Uterus (tissue), 4 donors: ENCODE results near the gene INSYN2B. TPM values are rescaled to one million over a fixed set of nuclear protein-coding genes. Genes with fewer than 3 reads are reported as not detected.

ENCODE experiments used
- DNase-seq, 2 donors: peaks; one replicate each; pipeline ENCODE4 v3.0.0-alpha.2; 2019 to 2020
- H3K27ac ChIP-seq, 2 donors: fragments of 200-600 bp; sonication (generic); 1 replicate in 1 of 2; 2 replicates in 1 of 2; pipeline ENCODE4 v1.5.1; 2016 to 2018
- H3K27me3 ChIP-seq, 2 donors: fragments of 200-600 bp; sonication (generic); one replicate each; pipeline ENCODE4 v1.5.1; 2018 to 2019; ENCODE audit warnings: control low read depth in 1 of 2
- H3K36me3 ChIP-seq, 2 donors: fragments of 200-600 bp; sonication (generic); one replicate each; pipeline ENCODE4 v1.5.1; 2019; ENCODE audit warnings: control low read depth in 1 of 2
- H3K4me1 ChIP-seq, 2 donors: fragments of 200-600 bp; sonication (generic); one replicate each; pipeline ENCODE4 v1.5.1; 2018 to 2019; ENCODE audit warnings: control low read depth in 1 of 2
- H3K4me3 ChIP-seq, 2 donors: fragments of 200-600 bp; sonication (generic); 1 replicate in 1 of 2; 2 replicates in 1 of 2; pipeline ENCODE4 v1.5.1; 2018 to 2019; ENCODE audit warnings: mild to moderate bottlenecking in 1 of 2
- H3K9me3 ChIP-seq, 2 donors: fragments of 200-600 bp; sonication (generic); one replicate each; pipeline ENCODE4 v1.5.1; 2019; ENCODE audit warnings: control low read depth in 1 of 2
- POLR2A ChIP-seq, 2 donors: fragments of 450-650 bp; IDR thresholded peaks; one replicate each; pipeline ENCODE4 v1.6.1; 2016; ENCODE audit warnings: antibody characterized with exemption in 2 of 2, mild to moderate bottlenecking in 1 of 2, moderate library complexity in 1 of 2
- intact Hi-C: fragments of 100-400 bp; cut with DNase I; formaldehyde crosslinking; loops from one replicate; pipeline ENCODE4 v1.15.1; 2023; ENCODE audit warnings: low total_unique reads
- total RNA-seq, 4 donors: library from RNA; depleted of rRNA in 3 of 4; stranded (reverse); fragments of >200 nt in 3 of 4; gene quantifications; one replicate each; pipeline versions ENCODE4 v1.1.0 to v1.2.4, GENCODE V29; 2014 to 2023
- TF ChIP-seq, protein P1 (sequence below), 4 experiments: fragments of 200-600 bp in 2 of 4; fragments of 450-650 bp in 2 of 4; sonication (generic) in 2 of 4; IDR thresholded peaks; one replicate each; pipeline ENCODE4 v1.5.1; 2016 to 2019; ENCODE audit warnings: antibody characterized with exemption in 4 of 4, mild to moderate bottlenecking in 2 of 4, moderate library complexity in 1 of 4
- donor health status: DM: yes; HTN: yes; CAD: no.

The INSYN2B gene
- total RNA-seq, 4 donors from 2014 or later: 0.34 to 2.4 TPM; not detected in 2

- Histone ChIP-seq H3K4me1 (no peaks in the 10 kb centered on the region), H3K27me3 (no peaks in the 10 kb centered on the region), H3K27ac (no peak overlapping the region), H3K4me3 (no peak overlapping the region), H3K36me3 (no peaks in the 10 kb centered on the region), H3K9me3 (no peaks in the 10 kb centered on the region)
- TF ChIP-seq, protein P1, sequence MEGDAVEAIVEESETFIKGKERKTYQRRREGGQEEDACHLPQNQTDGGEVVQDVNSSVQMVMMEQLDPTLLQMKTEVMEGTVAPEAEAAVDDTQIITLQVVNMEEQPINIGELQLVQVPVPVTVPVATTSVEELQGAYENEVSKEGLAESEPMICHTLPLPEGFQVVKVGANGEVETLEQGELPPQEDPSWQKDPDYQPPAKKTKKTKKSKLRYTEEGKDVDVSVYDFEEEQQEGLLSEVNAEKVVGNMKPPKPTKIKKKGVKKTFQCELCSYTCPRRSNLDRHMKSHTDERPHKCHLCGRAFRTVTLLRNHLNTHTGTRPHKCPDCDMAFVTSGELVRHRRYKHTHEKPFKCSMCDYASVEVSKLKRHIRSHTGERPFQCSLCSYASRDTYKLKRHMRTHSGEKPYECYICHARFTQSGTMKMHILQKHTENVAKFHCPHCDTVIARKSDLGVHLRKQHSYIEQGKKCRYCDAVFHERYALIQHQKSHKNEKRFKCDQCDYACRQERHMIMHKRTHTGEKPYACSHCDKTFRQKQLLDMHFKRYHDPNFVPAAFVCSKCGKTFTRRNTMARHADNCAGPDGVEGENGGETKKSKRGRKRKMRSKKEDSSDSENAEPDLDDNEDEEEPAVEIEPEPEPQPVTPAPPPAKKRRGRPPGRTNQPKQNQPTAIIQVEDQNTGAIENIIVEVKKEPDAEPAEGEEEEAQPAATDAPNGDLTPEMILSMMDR (IDR thresholded peaks at IDR 0.05): no peak
- no peak for TF ChIP-seq POLR2A (IDR thresholded peaks at IDR 0.05)
- DNase-seq: no peak
- intact Hi-C loops: no loop called here
Observed at GRCh38 chr5:169831331-169831730, 149.0 kb downstream of the INSYN2B start.

- intact Hi-C loops: no loop called here
- H3K4me1 ChIP-seq: no peaks in the 10 kb centered on the region
- no peak overlapping the region for H3K27ac ChIP-seq
- no peaks in the 10 kb centered on the region for H3K9me3 ChIP-seq
- H3K4me3 ChIP-seq: no peak overlapping the region
- DNase-seq: no peak
- H3K27me3 ChIP-seq: no peaks in the 10 kb centered on the region
- no peaks in the 10 kb centered on the region for H3K36me3 ChIP-seq
- TF ChIP-seq POLR2A (IDR thresholded peaks at IDR 0.05): no peak
- TF ChIP-seq, protein P1 (IDR thresholded peaks at IDR 0.05): no peak
Observed at GRCh38 chr5:169828385-169828784, 151.9 kb downstream of the INSYN2B start.

GRCh38 chr5:169827769-169828168 is 152.5 kb downstream of the INSYN2B start:
- TF ChIP-seq, protein P1 (IDR thresholded peaks at IDR 0.05): no peak
- no peak for TF ChIP-seq POLR2A (IDR thresholded peaks at IDR 0.05)
- intact Hi-C loops: no loop called here
- H3K4me3 ChIP-seq: no peak overlapping the region
- H3K36me3 ChIP-seq: no peaks in the 10 kb centered on the region
- H3K4me1 ChIP-seq: no peaks in the 10 kb centered on the region
- H3K27me3 ChIP-seq: no peaks in the 10 kb centered on the region
- no peaks in the 10 kb centered on the region for H3K9me3 ChIP-seq
- DNase-seq: no peak
- H3K27ac ChIP-seq: no peak overlapping the region

DNA sequence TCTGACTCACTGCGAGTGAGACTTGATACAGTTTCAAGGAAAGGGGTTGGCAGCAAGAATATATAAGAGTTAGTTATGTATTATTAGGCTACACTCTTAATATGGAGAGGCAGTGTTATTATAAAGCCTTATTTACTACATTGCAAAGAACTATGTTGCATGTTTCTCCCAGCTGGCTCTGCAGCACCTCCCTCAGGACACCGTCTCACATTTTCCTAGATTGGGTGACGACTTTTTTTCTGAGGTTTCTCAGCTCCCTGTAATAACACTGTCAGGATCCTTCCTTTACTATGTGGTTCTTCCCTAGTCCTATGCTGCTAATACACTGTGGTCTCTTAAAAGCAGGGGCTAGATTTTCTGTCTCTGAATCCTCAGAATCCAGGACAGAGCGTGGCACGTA is 153.7 kb downstream of the INSYN2B start:
- no peak overlapping the region for H3K27ac ChIP-seq
- no peaks in the 10 kb centered on the region for H3K4me1 ChIP-seq
- no peaks in the 10 kb centered on the region for H3K36me3 ChIP-seq
- DNase-seq: no peak
- no peak overlapping the region for H3K4me3 ChIP-seq
- H3K27me3 ChIP-seq: no peaks in the 10 kb centered on the region
- intact Hi-C loops: no loop called here
- H3K9me3 ChIP-seq: no peaks in the 10 kb centered on the region
- TF ChIP-seq POLR2A (IDR thresholded peaks at IDR 0.05): no peak
- TF ChIP-seq, protein P1 (IDR thresholded peaks at IDR 0.05): no peak

DNA sequence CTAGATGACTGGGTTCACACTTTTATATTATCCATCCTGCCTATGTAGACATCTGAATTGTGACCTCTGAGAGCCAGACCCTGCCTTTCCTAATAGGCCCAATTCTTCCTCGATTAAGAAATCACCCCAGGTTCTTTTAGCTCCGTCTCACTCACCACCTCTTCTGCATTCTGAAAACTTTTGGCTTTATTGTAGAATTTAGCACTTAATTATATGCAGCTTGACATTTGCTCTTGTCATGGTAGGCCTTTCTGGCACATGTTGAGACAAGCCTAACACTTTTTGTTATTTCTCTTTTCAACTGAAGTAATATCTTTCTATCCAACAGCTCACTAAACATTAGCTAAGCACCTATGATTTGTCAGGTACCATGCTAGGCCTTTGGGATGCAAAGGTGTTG is 163.3 kb downstream of the INSYN2B start:
- intact Hi-C loops: no loop called here
- no peak for TF ChIP-seq POLR2A (IDR thresholded peaks at IDR 0.05)
- TF ChIP-seq, protein P1 (IDR thresholded peaks at IDR 0.05): no peak
- Histone ChIP-seq H3K4me1 (no peaks in the 10 kb centered on the region), H3K9me3 (no peaks in the 10 kb centered on the region), H3K27ac (no peak overlapping the region), H3K27me3 (no peaks in the 10 kb centered on the region), H3K4me3 (no peak overlapping the region), H3K36me3 (no peaks in the 10 kb centered on the region)
- DNase-seq: no peak
